ENCODE data around the gene C16orf74.

GRCh38 chr16:85773044-85773443 is 22.1 kb upstream of the C16orf74 start:
- TF ChIP-seq POLR2A (IDR thresholded peaks at IDR 0.05), result no peak
- no peak for TF ChIP-seq POLR2AphosphoS5 (IDR thresholded peaks at IDR 0.05)
- TF ChIP-seq, protein P1, sequence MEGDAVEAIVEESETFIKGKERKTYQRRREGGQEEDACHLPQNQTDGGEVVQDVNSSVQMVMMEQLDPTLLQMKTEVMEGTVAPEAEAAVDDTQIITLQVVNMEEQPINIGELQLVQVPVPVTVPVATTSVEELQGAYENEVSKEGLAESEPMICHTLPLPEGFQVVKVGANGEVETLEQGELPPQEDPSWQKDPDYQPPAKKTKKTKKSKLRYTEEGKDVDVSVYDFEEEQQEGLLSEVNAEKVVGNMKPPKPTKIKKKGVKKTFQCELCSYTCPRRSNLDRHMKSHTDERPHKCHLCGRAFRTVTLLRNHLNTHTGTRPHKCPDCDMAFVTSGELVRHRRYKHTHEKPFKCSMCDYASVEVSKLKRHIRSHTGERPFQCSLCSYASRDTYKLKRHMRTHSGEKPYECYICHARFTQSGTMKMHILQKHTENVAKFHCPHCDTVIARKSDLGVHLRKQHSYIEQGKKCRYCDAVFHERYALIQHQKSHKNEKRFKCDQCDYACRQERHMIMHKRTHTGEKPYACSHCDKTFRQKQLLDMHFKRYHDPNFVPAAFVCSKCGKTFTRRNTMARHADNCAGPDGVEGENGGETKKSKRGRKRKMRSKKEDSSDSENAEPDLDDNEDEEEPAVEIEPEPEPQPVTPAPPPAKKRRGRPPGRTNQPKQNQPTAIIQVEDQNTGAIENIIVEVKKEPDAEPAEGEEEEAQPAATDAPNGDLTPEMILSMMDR (IDR thresholded peaks at IDR 0.05 in 8 of 11, conservative IDR thresholded peaks at IDR 0.05 in 3 of 11), result no peak
